ENCODE measurements around the gene ZNF593OS.

ZNF593OS gene

GRCh38 chr1:26171084-26172072 lies at the start of gene ZNF593OS:
TSS of gene ZNF593OS (minus strand) at chr1:26171832. CDS start at chr1:26171661, 171 bp downstream.
- DNase-seq = no peak

GRCh38 chr1:26221094-26221493 lies 49.5 kb upstream of the ZNF593OS start:
- no peak for DNase-seq

DNA sequence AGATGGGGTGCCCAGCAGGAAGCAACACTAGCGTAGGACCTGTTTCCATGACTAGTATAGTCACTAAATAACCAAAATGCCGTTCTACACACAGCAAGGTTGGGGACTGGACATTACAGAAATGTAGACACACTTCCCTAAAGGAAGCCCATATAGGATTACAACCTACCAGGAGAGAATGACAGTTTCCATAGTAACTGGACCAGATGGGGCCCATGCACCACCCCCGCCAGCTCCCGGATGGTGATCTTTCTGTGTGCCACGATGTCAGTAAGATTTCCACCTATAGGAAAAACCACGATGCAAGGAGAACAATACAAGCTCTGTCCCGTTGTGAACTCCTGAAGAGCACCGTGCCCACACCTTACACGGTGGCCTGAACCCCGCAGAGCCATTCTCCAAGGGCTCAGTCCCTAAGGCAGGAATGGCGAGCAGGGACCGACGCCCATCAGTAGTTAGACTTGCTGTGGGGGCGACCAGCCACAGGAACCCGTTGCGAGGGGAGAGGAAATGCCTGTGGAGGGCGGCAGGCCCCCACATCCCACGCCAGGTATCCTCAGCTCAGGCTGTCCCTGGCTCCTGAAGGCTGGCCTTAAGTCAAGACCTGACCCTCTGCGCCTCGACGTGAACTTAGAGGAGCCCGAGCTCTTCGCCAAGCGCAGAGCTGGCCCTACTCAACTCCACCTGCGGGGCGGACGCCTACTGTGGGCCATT lies 48.7 kb upstream of the ZNF593OS start:
- no peak for DNase-seq

GRCh38 chr1:26218906-26219494 lies 47.4 kb upstream of the ZNF593OS start:
- DNase-seq = no peak

DNA sequence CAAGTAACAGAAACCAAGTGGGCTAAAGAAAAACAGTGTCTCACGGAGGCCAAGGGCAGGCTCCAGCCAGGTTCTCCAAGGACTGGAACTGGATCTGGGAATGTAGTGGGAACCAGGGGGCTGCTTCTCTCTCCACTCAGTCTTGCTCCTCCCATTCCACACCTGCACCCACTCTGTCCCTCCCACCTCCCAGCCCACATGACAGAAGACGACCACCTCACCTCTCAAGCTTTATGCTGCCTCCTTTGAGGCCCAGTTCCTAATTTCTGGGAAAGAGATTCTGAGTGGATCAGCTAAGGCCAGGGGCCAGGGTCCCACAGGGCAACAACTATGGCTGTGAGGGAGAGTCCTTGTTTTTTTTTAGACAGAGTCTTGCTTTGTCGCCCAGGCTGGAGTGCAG lies 43.6 kb upstream of the ZNF593OS start:
- DNase-seq = no peak

- DNase-seq = no peak
Measured at GRCh38 chr1:26213335-26213905, 41.8 kb upstream of the ZNF593OS start.

GRCh38 chr1:26212726-26213125 lies 41.1 kb upstream of the ZNF593OS start:
- no peak for DNase-seq

- no peak for DNase-seq
Measured at GRCh38 chr1:26210147-26210870, 38.7 kb upstream of the ZNF593OS start.

- DNase-seq = no peak
Measured at GRCh38 chr1:26203642-26204318, 32.1 kb upstream of the ZNF593OS start.

- DNase-seq = no peak
Measured at GRCh38 chr1:26200413-26200812, 28.8 kb upstream of the ZNF593OS start.

- no peak for DNase-seq
Measured at GRCh38 chr1:26197813-26198212, 26.2 kb upstream of the ZNF593OS start.

DNA sequence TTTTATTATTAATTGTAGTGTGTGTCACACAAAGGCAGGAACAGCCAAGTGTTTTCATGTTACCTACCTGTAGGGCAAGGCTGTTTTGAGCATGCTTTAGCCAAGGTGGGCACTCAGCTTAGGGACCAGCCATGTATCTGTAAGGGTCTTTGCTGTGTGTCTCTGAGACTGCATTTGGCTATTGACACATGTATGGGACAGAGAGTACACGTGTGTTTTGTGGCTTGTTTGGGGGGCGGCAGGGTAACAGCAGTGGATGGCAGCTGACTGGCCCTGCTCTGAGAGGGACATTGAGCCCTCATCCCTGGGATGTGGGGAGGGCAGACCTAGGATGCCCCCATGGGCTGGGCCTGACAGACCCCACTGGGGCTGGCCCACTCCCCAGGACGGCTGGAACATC lies 25.7 kb upstream of the ZNF593OS start:
- DNase-seq = no peak

DNA sequence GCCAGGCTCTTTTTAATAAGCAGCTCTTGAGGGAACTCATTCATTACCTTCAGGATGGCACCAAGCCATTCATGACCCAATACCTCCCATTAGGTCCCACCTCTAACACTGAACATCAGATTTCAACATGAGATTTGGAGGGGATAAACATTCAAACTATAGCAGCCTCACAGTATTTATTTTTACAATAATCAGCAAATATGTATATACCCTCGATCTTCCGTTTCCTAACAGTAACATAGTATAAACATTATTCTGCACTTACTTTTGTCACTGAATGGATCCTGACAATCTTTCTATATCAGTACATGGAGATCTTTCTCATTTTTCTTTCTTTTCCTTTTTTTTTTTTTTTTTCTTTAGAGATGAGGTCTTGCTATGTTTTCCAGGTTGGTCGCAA lies 24.2 kb upstream of the ZNF593OS start:
- no peak for DNase-seq

DNA sequence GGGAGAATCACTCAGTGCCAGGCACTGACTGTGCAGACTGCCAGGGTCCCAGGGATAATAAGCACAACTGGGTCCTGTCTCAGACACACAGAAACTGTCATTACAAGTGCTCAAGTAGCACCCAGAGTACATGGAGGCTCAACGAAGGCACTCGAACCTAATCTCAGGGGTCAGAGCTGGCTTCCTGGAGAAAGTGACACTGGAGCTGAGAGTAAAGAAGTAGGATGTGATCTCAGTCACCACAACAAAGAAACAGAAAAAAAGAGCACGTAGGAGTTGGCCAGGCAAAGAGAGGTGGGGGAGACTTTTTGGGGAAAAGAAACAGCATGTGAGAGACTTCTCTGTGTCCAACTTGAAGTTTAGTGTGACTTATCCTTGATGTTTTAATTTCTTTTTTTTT lies 20.1 kb upstream of the ZNF593OS start:
- DNase-seq = no peak

GRCh38 chr1:26190373-26190987 lies 18.8 kb upstream of the ZNF593OS start, which contains the start of gene CATSPER4:
TSS of gene CATSPER4 (plus strand) at chr1:26190602. CDS start at chr1:26190628, 26 bp downstream.
- no peak for DNase-seq

GRCh38 chr1:26189751-26190275 lies 18.2 kb upstream of the ZNF593OS start:
- no peak for DNase-seq

DNA sequence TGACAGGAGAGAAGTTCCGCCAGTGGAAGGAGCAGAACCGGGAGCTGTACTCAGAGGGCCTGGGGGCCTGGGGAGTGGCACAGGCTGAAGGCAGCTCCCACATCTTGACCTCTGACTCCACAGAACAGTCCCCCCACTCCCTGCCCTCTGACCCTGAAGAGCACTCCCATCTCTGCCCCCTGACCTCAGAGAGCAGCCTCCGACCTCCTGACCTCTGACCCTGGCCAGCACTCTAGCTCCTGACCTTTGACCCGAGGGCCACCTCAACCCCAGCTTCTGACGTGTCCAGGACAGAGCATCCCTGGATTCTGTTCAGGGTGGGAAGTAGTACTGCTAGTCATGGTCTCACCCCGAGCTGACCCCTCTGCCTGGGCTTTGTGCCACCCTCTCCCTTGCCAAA lies 17.7 kb upstream of the ZNF593OS start:
- DNase-seq = no peak

- DNase-seq = no peak
Measured at GRCh38 chr1:26188477-26188876, 16.8 kb upstream of the ZNF593OS start.

DNA sequence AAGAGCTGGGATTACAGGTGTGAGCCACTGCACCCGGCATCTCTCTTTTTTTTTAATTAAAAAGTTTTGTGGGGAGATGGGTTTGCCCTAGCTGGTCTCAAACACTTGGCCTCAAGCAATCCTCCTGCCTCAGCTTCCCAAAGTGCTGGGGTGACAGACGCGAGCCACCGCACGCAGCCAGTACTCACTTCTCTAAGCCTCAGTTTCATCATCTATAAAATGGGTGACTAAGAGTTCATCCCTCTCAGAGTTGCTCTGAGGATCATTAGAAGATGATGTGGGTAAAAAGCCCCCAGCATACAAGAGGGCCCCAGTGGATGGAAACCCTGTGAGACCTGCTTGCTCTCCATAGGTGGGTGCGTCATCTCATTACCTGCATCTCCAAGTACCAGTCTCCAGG lies 16.2 kb upstream of the ZNF593OS start:
- no peak for DNase-seq

DNA sequence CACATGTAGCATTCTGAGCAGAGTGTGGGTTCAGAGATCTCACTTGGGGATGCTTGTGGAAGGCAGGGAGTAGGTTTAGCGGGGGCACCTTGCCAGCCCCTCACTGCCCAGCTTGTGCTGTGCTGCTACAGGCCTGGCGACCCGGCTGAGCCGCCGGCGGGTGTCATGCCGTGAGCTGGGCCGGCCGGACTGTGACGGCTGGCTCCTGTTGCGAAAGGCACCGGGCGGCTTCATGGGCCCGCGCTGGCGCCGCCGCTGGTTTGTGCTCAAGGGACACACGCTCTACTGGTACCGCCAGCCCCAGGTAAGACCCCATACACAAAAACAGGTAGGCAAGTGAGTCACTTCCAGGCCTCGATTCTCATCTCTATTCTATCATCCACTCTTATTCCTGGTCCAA lies 13.3 kb upstream of the ZNF593OS start:
- no peak for DNase-seq

DNA sequence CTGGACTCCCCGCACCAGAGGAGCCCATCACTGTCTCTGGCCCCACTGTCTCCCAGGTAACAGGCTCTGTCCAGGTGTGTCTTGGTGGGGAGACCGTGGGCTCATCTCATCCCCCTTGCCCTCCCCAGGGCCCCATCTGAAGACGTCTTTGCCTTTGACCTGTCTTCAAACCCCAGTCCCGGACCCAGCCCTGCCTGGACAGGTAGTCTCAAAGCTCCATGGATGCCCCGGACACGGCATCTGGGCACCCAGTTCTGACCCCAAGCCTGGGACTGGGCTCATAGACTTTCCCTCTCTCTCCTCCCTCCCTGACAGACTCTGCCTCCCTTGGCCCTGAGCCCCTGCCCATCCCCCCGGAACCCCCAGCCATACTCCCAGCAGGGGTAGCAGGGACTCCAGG lies 12.5 kb upstream of the ZNF593OS start:
- DNase-seq = no peak
